Measurements from ENCODE around the gene EVPL.

Gene EVPL

GRCh38 chr17:76008630-76009425 is 18.3 kb downstream of the EVPL start:
- H2BK5ac ChIP-seq (ENCODE audit: low read length) = no peak overlapping the region
- no peak overlapping the region for H3K27ac ChIP-seq (replicated peaks; ENCODE audit: low read length)
- H2BK12ac ChIP-seq (ENCODE audit: low read length) = peak overlapping the region; percentile 19

GRCh38 chr17:76008208-76008607 is 18.9 kb downstream of the EVPL start:
- Histone ChIP-seq H4K91ac (ENCODE audit: low read depth, low read length, poor library complexity) (no peak overlapping the region), H3K9me3 (replicated peaks in 1 of 2; ENCODE audit: control insufficient read depth in 2 of 2, insufficient read depth in 1 of 2, low read depth in 1 of 2, low read length in 2 of 2) (no peaks in the 10 kb centered on the region), H2BK5ac (ENCODE audit: low read length) (no peak overlapping the region), H3K4ac (ENCODE audit: low read length) (no peak overlapping the region), H3K18ac (ENCODE audit: low read length) (no peak overlapping the region), H2BK12ac (ENCODE audit: low read length) (no peak overlapping the region), H2BK15ac (ENCODE audit: low read length) (no peak overlapping the region), H2BK120ac (ENCODE audit: low read depth, low read length) (no peak overlapping the region), H3K4me2 (ENCODE audit: insufficient read depth, low read length, poor library complexity, severe bottlenecking) (no peak overlapping the region), H3K36me3 (replicated peaks in 1 of 2; ENCODE audit: control insufficient read depth in 2 of 2, insufficient read depth in 2 of 2, low read length in 2 of 2) (peaks cover 0 to 3% of the 10 kb centered on the region in 2 donors), H2AK5ac (ENCODE audit: low read depth, low read length) (peak overlapping the region; percentile 46), H3K14ac (ENCODE audit: low read length) (no peak overlapping the region), H3K27me3 (ENCODE audit: control insufficient read depth in 3 of 3, insufficient read depth in 3 of 3, low read depth in 1 of 3, low read length in 3 of 3) (peaks cover 0 to 4% (median 0%) of the 10 kb centered on the region in 3 experiments), H3K4me3 (ENCODE audit: low read length in 2 of 2) (no peak overlapping the region), H3K27ac (replicated peaks; ENCODE audit: low read length) (no peak overlapping the region), H2AFZ (ENCODE audit: low read length) (no peak overlapping the region), H3K4me1 (ENCODE audit: control insufficient read depth in 2 of 2, insufficient read depth in 1 of 2, low read depth in 1 of 2, low read length in 2 of 2) (no peaks in the 10 kb centered on the region), H3K23ac (ENCODE audit: low read depth, low read length, poor library complexity) (peak overlapping the region; percentile 55), H4K8ac (ENCODE audit: low read depth, low read length) (no peak overlapping the region), H3K79me1 (ENCODE audit: low read depth, low read length) (no peaks in the 10 kb centered on the region), H3K9ac (ENCODE audit: low read depth, low read length, poor library complexity) (no peak overlapping the region)
- no CpG with 5 or more reads among the region's 36 CpGs for WGBS, 2 donors (ENCODE audit: extremely low coverage in 2 of 2, insufficient read length in 2 of 2, insufficient replicate concordance in 1 of 2)
- no peak for DNase-seq (ENCODE audit: low spot score)

More at GRCh38 chr17:76008630-76009425, 18.3 kb downstream of the EVPL start:
- H4K8ac ChIP-seq (ENCODE audit: low read depth, low read length) = no peak overlapping the region
- H3K4me3 ChIP-seq (ENCODE audit: low read length in 2 of 2) = no peak overlapping the region
- WGBS, 2 donors (ENCODE audit: extremely low coverage in 2 of 2, insufficient read length in 2 of 2, insufficient replicate concordance in 1 of 2) = no CpG with 5 or more reads among the region's 56 CpGs
- H3K4ac ChIP-seq (ENCODE audit: low read length) = no peak overlapping the region
- no peak overlapping the region for H2BK15ac ChIP-seq (ENCODE audit: low read length)
- H4K91ac ChIP-seq (ENCODE audit: low read depth, low read length, poor library complexity) = no peak overlapping the region
- H2BK120ac ChIP-seq (ENCODE audit: low read depth, low read length) = no peak overlapping the region
- no peaks in the 10 kb centered on the region for H3K9me3 ChIP-seq (replicated peaks in 1 of 2; ENCODE audit: control insufficient read depth in 2 of 2, insufficient read depth in 1 of 2, low read depth in 1 of 2, low read length in 2 of 2)
- no peak overlapping the region for H3K18ac ChIP-seq (ENCODE audit: low read length)
- no peaks in the 10 kb centered on the region for H3K79me1 ChIP-seq (ENCODE audit: low read depth, low read length)
- H3K9ac ChIP-seq (ENCODE audit: low read depth, low read length, poor library complexity) = no peak overlapping the region
- no peak for DNase-seq (ENCODE audit: low spot score)
- peaks cover 0 to 3% of the 10 kb centered on the region in 2 donors for H3K36me3 ChIP-seq (replicated peaks in 1 of 2; ENCODE audit: control insufficient read depth in 2 of 2, insufficient read depth in 2 of 2, low read length in 2 of 2)
- peak overlapping the region; percentile 47 for H3K14ac ChIP-seq (ENCODE audit: low read length)
- H3K4me2 ChIP-seq (ENCODE audit: insufficient read depth, low read length, poor library complexity, severe bottlenecking) = no peak overlapping the region
- H2AFZ ChIP-seq (ENCODE audit: low read length) = no peak overlapping the region
- H3K23ac ChIP-seq (ENCODE audit: low read depth, low read length, poor library complexity) = peak overlapping the region; percentile 55
- peaks cover 0 to 4% (median 0%) of the 10 kb centered on the region in 3 experiments for H3K27me3 ChIP-seq (ENCODE audit: control insufficient read depth in 3 of 3, insufficient read depth in 3 of 3, low read depth in 1 of 3, low read length in 3 of 3)
- peak overlapping the region; percentile 46 for H2AK5ac ChIP-seq (ENCODE audit: low read depth, low read length)
- H3K4me1 ChIP-seq (ENCODE audit: control insufficient read depth in 2 of 2, insufficient read depth in 1 of 2, low read depth in 1 of 2, low read length in 2 of 2) = peaks cover 0 to 4% of the 10 kb centered on the region in 2 donors

GRCh38 chr17:76007850-76008165 is 19.3 kb downstream of the EVPL start:
- Histone ChIP-seq H3K4ac (ENCODE audit: low read length) (no peak overlapping the region), H3K36me3 (replicated peaks in 1 of 2; ENCODE audit: control insufficient read depth in 2 of 2, insufficient read depth in 2 of 2, low read length in 2 of 2) (peaks cover 0 to 3% of the 10 kb centered on the region in 2 donors), H4K8ac (ENCODE audit: low read depth, low read length) (no peak overlapping the region), H2BK12ac (ENCODE audit: low read length) (no peak overlapping the region), H3K9me3 (replicated peaks in 1 of 2; ENCODE audit: control insufficient read depth in 2 of 2, insufficient read depth in 1 of 2, low read depth in 1 of 2, low read length in 2 of 2) (no peaks in the 10 kb centered on the region), H2BK15ac (ENCODE audit: low read length) (no peak overlapping the region), H2BK120ac (ENCODE audit: low read depth, low read length) (no peak overlapping the region), H3K79me1 (ENCODE audit: low read depth, low read length) (no peaks in the 10 kb centered on the region), H3K4me2 (ENCODE audit: insufficient read depth, low read length, poor library complexity, severe bottlenecking) (no peak overlapping the region), H2AK5ac (ENCODE audit: low read depth, low read length) (no peak overlapping the region), H3K27me3 (ENCODE audit: control insufficient read depth in 3 of 3, insufficient read depth in 3 of 3, low read depth in 1 of 3, low read length in 3 of 3) (peaks cover 0 to 4% (median 0%) of the 10 kb centered on the region in 3 experiments), H4K91ac (ENCODE audit: low read depth, low read length, poor library complexity) (no peak overlapping the region), H3K9ac (ENCODE audit: low read depth, low read length, poor library complexity) (no peak overlapping the region), H2AFZ (ENCODE audit: low read length) (no peak overlapping the region), H2BK5ac (ENCODE audit: low read length) (no peak overlapping the region), H3K23ac (ENCODE audit: low read depth, low read length, poor library complexity) (no peak overlapping the region), H3K4me3 (ENCODE audit: low read length in 2 of 2) (no peak overlapping the region), H3K14ac (ENCODE audit: low read length) (no peak overlapping the region), H3K27ac (replicated peaks; ENCODE audit: low read length) (no peak overlapping the region), H3K4me1 (ENCODE audit: control insufficient read depth in 2 of 2, insufficient read depth in 1 of 2, low read depth in 1 of 2, low read length in 2 of 2) (no peaks in the 10 kb centered on the region), H3K18ac (ENCODE audit: low read length) (no peak overlapping the region)
- DNase-seq (ENCODE audit: low spot score) = no peak
- no CpG with 5 or more reads among the region's 16 CpGs for WGBS, 2 donors (ENCODE audit: extremely low coverage in 2 of 2, insufficient read length in 2 of 2, insufficient replicate concordance in 1 of 2)

GRCh38 chr17:76007131-76007849 is 19.8 kb downstream of the EVPL start:
- Histone ChIP-seq H3K36me3 (replicated peaks in 1 of 2; ENCODE audit: control insufficient read depth in 2 of 2, insufficient read depth in 2 of 2, low read length in 2 of 2) (peaks cover 0 to 5% of the 10 kb centered on the region in 2 donors), H2BK15ac (ENCODE audit: low read length) (peak overlapping the region; percentile 52), H3K23ac (ENCODE audit: low read depth, low read length, poor library complexity) (no peak overlapping the region), H3K18ac (ENCODE audit: low read length) (no peak overlapping the region), H3K4me3 (ENCODE audit: low read length in 2 of 2) (no peak overlapping the region), H2BK120ac (ENCODE audit: low read depth, low read length) (no peak overlapping the region), H2AK5ac (ENCODE audit: low read depth, low read length) (no peak overlapping the region), H2AFZ (ENCODE audit: low read length) (no peak overlapping the region), H3K27me3 (ENCODE audit: control insufficient read depth in 3 of 3, insufficient read depth in 3 of 3, low read depth in 1 of 3, low read length in 3 of 3) (peaks cover 0 to 4% (median 0%) of the 10 kb centered on the region in 3 experiments), H3K9ac (ENCODE audit: low read depth, low read length, poor library complexity) (no peak overlapping the region), H3K27ac (replicated peaks; ENCODE audit: low read length) (no peak overlapping the region), H3K4me1 (ENCODE audit: control insufficient read depth in 2 of 2, insufficient read depth in 1 of 2, low read depth in 1 of 2, low read length in 2 of 2) (no peaks in the 10 kb centered on the region), H4K8ac (ENCODE audit: low read depth, low read length) (no peak overlapping the region), H3K79me1 (ENCODE audit: low read depth, low read length) (no peaks in the 10 kb centered on the region), H3K9me3 (replicated peaks in 1 of 2; ENCODE audit: control insufficient read depth in 2 of 2, insufficient read depth in 1 of 2, low read depth in 1 of 2, low read length in 2 of 2) (no peaks in the 10 kb centered on the region), H3K14ac (ENCODE audit: low read length) (no peak overlapping the region), H3K4ac (ENCODE audit: low read length) (peak overlapping the region; percentile 93), H4K91ac (ENCODE audit: low read depth, low read length, poor library complexity) (no peak overlapping the region), H3K4me2 (ENCODE audit: insufficient read depth, low read length, poor library complexity, severe bottlenecking) (no peak overlapping the region), H2BK12ac (ENCODE audit: low read length) (no peak overlapping the region), H2BK5ac (ENCODE audit: low read length) (no peak overlapping the region)
- DNase-seq (ENCODE audit: low spot score) = no peak
- no CpG with 5 or more reads among the region's 39 CpGs for WGBS, 2 donors (ENCODE audit: extremely low coverage in 2 of 2, insufficient read length in 2 of 2, insufficient replicate concordance in 1 of 2)
